GM12872 (cell line): ENCODE measurements around the gene NAA38.
A peak's percentile ranks its signal among the peaks of the same experiment; 100 is the strongest.

Experiments
- TF ChIP-seq, protein P1 (sequence below): IDR thresholded peaks from 3 replicates; pipeline ENCODE4 v1.5.1; 2011; ENCODE audit warnings: low read depth, mild to moderate bottlenecking, low read length, moderate library complexity; ENCODE audit not compliant: insufficient read depth

Gene NAA38

GRCh38 chr17:7836596-7837407 is 20.6 kb downstream of the NAA38 start:
- TF ChIP-seq, protein P1, sequence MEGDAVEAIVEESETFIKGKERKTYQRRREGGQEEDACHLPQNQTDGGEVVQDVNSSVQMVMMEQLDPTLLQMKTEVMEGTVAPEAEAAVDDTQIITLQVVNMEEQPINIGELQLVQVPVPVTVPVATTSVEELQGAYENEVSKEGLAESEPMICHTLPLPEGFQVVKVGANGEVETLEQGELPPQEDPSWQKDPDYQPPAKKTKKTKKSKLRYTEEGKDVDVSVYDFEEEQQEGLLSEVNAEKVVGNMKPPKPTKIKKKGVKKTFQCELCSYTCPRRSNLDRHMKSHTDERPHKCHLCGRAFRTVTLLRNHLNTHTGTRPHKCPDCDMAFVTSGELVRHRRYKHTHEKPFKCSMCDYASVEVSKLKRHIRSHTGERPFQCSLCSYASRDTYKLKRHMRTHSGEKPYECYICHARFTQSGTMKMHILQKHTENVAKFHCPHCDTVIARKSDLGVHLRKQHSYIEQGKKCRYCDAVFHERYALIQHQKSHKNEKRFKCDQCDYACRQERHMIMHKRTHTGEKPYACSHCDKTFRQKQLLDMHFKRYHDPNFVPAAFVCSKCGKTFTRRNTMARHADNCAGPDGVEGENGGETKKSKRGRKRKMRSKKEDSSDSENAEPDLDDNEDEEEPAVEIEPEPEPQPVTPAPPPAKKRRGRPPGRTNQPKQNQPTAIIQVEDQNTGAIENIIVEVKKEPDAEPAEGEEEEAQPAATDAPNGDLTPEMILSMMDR, result no peak

- TF ChIP-seq, protein P1, result no peak
Measured at GRCh38 chr17:7835814-7836595, 21.4 kb downstream of the NAA38 start.

DNA sequence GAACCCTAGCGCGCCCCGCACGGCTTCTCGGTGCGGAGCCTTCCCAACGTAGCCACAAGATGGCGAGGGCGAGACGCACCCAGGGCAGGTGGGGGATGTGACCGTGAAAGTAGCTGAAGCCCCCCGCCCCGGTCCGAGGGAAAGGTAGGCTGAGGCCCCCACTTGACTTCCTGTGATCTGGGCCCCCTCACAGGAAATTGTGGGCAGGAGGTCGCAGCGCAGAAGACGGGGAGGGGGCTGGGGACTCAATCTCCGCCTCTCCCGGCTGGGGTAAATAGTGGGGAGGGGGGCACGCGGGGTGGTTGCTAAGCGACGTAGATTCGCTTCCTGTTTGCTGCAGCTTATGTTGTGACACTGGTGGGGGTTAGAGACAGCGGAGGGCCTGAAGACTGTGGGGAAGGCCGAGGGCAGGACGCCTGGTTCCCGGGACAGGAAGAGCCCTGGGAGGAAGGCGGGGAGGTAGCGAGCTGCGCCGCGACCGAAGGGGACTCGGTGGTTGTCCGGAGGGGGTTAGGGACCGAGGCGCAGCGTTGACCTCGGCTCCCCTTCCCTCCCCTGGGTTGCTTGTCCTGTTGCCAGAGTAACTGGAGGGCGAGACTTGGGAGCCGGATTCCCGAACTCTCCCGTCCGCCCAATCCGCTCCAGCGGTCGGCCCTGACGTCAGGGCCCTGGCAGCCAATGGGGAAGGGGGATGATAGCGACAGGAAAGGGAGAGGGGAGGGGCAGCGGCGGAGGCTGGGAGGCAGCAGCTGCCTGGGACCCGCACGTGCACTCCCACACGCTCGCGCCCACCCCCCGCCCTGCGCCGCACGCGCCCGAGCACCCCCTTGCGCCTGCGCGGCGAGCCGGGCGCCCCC is 22.2 kb downstream of the NAA38 start:
- TF ChIP-seq, protein P1, result peak; percentile 79

GRCh38 chr17:7834542-7834956 is 22.8 kb downstream of the NAA38 start:
- TF ChIP-seq, protein P1, result no peak

DNA sequence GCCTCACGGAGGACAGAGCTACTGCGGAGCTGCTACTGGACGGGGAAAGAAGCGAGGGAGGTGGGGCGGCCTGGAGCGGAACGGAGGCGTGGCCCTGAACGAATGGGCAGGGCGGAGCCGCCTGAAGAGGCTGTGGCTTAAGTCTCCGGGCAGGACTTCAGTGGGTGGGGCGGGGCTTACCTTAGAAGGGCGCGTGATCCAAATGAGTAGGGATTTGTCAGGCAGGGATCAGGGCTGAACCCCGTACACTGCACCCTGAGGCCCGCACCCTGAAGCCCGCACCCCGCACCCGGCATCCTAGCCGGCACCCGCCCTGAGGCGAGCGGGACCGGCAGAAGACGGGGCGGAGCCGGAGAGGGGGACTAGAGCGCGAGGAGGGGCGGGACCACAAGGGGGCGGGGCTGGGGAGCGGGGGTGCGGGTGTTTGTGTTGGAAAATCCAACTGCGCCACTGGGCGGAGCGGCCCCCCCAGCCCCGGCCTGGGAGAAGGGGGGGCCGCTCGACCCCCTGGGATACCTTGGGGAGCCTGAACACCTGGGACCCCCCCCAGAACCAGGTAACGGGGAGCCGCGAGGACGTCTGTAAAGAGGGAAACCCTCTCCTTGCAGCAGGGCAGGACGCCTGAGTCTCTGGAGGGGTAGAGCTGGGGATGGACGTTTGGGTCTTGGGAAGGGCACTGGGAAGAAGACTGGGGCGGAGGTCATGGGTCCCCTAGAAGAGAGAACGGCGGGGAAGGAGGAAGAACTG is 23.4 kb downstream of the NAA38 start, which contains the start of gene KDM6B:
KDM6B (plus strand) TSS at position 423 of the 747 bp plus-strand sequence. CDS start 11,338 bp downstream, outside the sequence.
- TF ChIP-seq, protein P1, result no peak

GRCh38 chr17:7833011-7833794 is 24.2 kb downstream of the NAA38 start:
- TF ChIP-seq, protein P1, result no peak
